ENCODE measurements around the gene DPP3. TPM values are rescaled to one million over a fixed set of nuclear protein-coding genes. Genes with fewer than 3 reads are reported as not detected.

Gene DPP3
- total and polyA plus RNA-seq, 2 of the 4 experiments (the other 2 are of a cell fraction) = 51.8 to 66.3 TPM

GRCh38 chr11:66488957-66489356 lies 8.7 kb downstream of the DPP3 start:
- ChIA-PET CTCF (no interaction called here), POLR2A (ENCODE audit: unreplicated experiment) (no interaction called here)
- Histone ChIP-seq H4K20me1 (ENCODE audit: insufficient read depth, low read length) (peaks cover 3% of the 10 kb centered on the region; the same call in 1 of the 2 replicates), H3K79me1 (ENCODE audit: low read depth in 1 of 2, low read length in 2 of 2) (peaks cover 0 to 4% of the 10 kb centered on the region in 2 experiments; a peak in 1 of 4 replicates), H3K4me1 (ENCODE audit: control insufficient read depth, insufficient read depth, low read length) (peaks cover 2% of the 10 kb centered on the region; the same call in 1 of the 2 replicates), H2BK20ac (ENCODE audit: low read depth, low read length) (no peak overlapping the region), H3K27ac (ENCODE audit: insufficient read depth, low read length) (no peak overlapping the region), H4K91ac (ENCODE audit: insufficient read depth, low read depth, low read length) (no peak overlapping the region), H3K4me2 (ENCODE audit: low read depth, low read length) (no peak overlapping the region), H3K9ac (ENCODE audit: low read depth, low read length) (no peak overlapping the region), H3K27me3 (ENCODE audit: control insufficient read depth, insufficient read depth, low read length) (no peaks in the 10 kb centered on the region), H4K5ac (ENCODE audit: low read depth, low read length) (no peak overlapping the region), H3K4me3 (ENCODE audit: insufficient read depth, low read depth, low read length) (no peak overlapping the region), H3K36me3 (ENCODE audit: control insufficient read depth, insufficient read depth, low read length) (peaks cover 47% of the 10 kb centered on the region), H3K23ac (ENCODE audit: low read depth, low read length) (no peak overlapping the region), H3K4ac (ENCODE audit: low read depth, low read length) (no peak overlapping the region), H2BK15ac (ENCODE audit: low read depth, low read length) (no peak overlapping the region), H2AK5ac (ENCODE audit: low read depth, low read length) (no peak overlapping the region), H2AK9ac (replicated peaks; ENCODE audit: low read depth, low read length, poor library complexity) (no peak overlapping the region), H3K9me1 (ENCODE audit: insufficient read depth, low read length) (peaks cover 5% of the 10 kb centered on the region; the same call in 1 of the 2 replicates), H3K9me3 (ENCODE audit: control insufficient read depth, insufficient read depth, low read length) (no peaks in the 10 kb centered on the region), H3K18ac (ENCODE audit: low read depth, low read length) (no peak overlapping the region), H2BK5ac (ENCODE audit: low read depth, low read length, poor library complexity, severe bottlenecking) (no peak overlapping the region), H2AFZ (replicated peaks; ENCODE audit: low read length, poor library complexity) (no peak overlapping the region), H3K56ac (ENCODE audit: extremely low read depth, insufficient read depth, low read length) (no peak overlapping the region), H3K14ac (replicated peaks; ENCODE audit: low read depth, low read length) (no peak overlapping the region), H2BK120ac (ENCODE audit: low read depth, low read length) (no peak overlapping the region), H4K8ac (ENCODE audit: low read depth in 2 of 2, low read length in 2 of 2) (no peak overlapping the region)
- in situ Hi-C loops (cut with MboI; ENCODE audit: low sequenced_read_pairs) = no loop called here
- TF ChIP-seq MXI1 (IDR thresholded peaks at IDR 0.05; ENCODE audit: borderline replicate concordance, low read depth, low read length) (no peak), BHLHE40 (IDR thresholded peaks at IDR 0.05; ENCODE audit: low read depth, low read length) (no peak), USF2 (IDR thresholded peaks at IDR 0.05; ENCODE audit: low read depth, low read length) (no peak), RCOR1 (IDR thresholded peaks at IDR 0.05; ENCODE audit: insufficient replicate concordance, low read length) (no peak), CEBPB (IDR thresholded peaks at IDR 0.05; ENCODE audit: low read depth, low read length) (no peak), CHD1 (IDR thresholded peaks at IDR 0.05; ENCODE audit: low read depth, low read length) (no peak), ELK1 (IDR thresholded peaks at IDR 0.05; ENCODE audit: borderline replicate concordance, low read depth, low read length) (no peak), NFE2L2 (IDR thresholded peaks at IDR 0.05; ENCODE audit: low read depth, low read length) (no peak), RAD21 (IDR thresholded peaks at IDR 0.05; ENCODE audit: low read length) (no peak), FOS (IDR thresholded peaks at IDR 0.05; ENCODE audit: low read depth, low read length) (no peak), POLR2A (IDR thresholded peaks at IDR 0.05; ENCODE audit: low read depth, low read length) (no peak), SMC3 (IDR thresholded peaks at IDR 0.05; ENCODE audit: low read depth, low read length) (no peak), MAZ (IDR thresholded peaks at IDR 0.05; ENCODE audit: borderline replicate concordance, low read depth, low read length) (no peak)
- TF ChIP-seq, protein P1, sequence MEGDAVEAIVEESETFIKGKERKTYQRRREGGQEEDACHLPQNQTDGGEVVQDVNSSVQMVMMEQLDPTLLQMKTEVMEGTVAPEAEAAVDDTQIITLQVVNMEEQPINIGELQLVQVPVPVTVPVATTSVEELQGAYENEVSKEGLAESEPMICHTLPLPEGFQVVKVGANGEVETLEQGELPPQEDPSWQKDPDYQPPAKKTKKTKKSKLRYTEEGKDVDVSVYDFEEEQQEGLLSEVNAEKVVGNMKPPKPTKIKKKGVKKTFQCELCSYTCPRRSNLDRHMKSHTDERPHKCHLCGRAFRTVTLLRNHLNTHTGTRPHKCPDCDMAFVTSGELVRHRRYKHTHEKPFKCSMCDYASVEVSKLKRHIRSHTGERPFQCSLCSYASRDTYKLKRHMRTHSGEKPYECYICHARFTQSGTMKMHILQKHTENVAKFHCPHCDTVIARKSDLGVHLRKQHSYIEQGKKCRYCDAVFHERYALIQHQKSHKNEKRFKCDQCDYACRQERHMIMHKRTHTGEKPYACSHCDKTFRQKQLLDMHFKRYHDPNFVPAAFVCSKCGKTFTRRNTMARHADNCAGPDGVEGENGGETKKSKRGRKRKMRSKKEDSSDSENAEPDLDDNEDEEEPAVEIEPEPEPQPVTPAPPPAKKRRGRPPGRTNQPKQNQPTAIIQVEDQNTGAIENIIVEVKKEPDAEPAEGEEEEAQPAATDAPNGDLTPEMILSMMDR (conservative IDR thresholded peaks at IDR 0.05; ENCODE audit: low read depth, low read length) = no peak
- DNase-seq (no peak), ATAC-seq (ENCODE audit: low read depth) (no peak)
- intact Hi-C loops (cut with micrococcal nuclease) = no loop called here
- dilution Hi-C loops (cut with HindIII; ENCODE audit: low sequenced_read_pairs, unreplicated experiment) = no loop called here
- BruUV-seq (replicated peaks) = no TSS peak
- WGBS, 2 experiments (ENCODE audit: extremely low coverage in 2 of 2, insufficient read length in 1 of 2) = 90% methylated on average over 6 of the region's 10 CpGs; no CpG with 5 or more reads in 1 of the 2 experiments

All from IMR-90 (cell line).